ENCODE results near the gene F10.

Gene F10

DNA sequence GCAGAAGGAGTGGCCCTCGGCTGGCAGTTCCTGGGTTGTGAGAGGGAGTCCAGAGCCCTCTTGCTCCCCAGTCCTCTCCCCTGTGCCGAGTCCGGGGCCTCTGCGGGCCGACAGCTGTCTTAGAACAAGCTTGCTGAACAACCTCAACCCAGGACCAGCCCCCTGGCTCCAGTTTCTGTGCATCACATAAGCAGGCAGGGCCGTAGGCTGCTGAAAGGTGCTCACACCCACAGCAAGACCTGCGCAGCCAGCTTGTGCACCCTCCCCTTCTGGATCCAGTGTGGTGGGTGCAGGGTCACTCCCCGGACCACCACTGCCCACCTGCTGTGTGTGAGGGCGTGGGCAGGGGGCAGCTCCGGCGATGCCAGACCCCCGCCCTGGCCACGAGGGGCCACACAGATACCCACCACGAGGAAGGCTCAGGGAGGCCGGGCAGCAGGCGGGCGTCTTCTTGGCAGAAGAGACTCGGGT lies 42.2 kb upstream of the F10 start:
- Histone ChIP-seq H3K27me3 (replicated peaks; ENCODE audit: control insufficient read depth, insufficient read depth, low read length) (no peaks in the 10 kb centered on the region), H3K36me3 (ENCODE audit: control insufficient read depth, insufficient read depth, low read length) (no peaks in the 10 kb centered on the region), H3K4me3 (replicated peaks; ENCODE audit: low read depth, low read length) (no peak overlapping the region)
- TF ChIP-seq, protein P1, sequence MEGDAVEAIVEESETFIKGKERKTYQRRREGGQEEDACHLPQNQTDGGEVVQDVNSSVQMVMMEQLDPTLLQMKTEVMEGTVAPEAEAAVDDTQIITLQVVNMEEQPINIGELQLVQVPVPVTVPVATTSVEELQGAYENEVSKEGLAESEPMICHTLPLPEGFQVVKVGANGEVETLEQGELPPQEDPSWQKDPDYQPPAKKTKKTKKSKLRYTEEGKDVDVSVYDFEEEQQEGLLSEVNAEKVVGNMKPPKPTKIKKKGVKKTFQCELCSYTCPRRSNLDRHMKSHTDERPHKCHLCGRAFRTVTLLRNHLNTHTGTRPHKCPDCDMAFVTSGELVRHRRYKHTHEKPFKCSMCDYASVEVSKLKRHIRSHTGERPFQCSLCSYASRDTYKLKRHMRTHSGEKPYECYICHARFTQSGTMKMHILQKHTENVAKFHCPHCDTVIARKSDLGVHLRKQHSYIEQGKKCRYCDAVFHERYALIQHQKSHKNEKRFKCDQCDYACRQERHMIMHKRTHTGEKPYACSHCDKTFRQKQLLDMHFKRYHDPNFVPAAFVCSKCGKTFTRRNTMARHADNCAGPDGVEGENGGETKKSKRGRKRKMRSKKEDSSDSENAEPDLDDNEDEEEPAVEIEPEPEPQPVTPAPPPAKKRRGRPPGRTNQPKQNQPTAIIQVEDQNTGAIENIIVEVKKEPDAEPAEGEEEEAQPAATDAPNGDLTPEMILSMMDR (IDR thresholded peaks at IDR 0.05; ENCODE audit: insufficient read depth, low read length, poor library complexity, severe bottlenecking), result no peak
- no peak for DNase-seq (ENCODE audit: extremely low read depth, insufficient read length)

DNA sequence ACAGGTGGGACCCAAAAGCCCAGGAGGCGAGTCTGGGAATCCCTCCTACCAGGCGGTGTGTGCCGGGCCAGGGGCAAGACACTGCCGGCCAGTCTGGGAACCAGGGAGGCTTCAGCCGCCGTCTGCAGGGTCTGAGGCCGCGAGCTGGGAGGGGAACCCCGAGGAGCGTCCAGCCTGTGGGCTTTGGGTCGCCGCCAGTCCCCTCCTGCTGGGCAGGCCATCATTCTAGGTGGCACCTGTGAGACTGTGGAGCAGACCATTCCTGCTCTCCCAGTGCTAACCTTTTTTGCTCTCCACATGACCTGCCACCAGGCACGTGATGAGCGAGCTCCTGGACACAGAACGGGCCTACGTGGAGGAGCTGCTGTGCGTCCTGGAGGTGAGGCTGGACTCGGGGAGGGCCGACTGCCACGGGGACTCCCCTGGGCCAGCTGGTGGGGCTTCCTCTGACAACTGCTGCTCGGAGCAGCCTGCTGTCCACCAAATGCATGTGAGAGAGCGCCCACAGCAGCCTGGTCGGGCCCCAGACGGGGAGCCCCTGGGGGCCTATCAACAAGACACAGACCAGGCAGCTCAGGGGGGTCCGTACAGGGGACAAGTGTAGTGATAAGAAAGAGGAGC lies 41.6 kb upstream of the F10 start:
- H3K4me3 ChIP-seq (replicated peaks; ENCODE audit: low read depth, low read length), result no peak overlapping the region
- TF ChIP-seq, protein P1 (IDR thresholded peaks at IDR 0.05; ENCODE audit: insufficient read depth, low read length, poor library complexity, severe bottlenecking), result no peak
- no peaks in the 10 kb centered on the region for H3K27me3 ChIP-seq (replicated peaks; ENCODE audit: control insufficient read depth, insufficient read depth, low read length)
- no peak for DNase-seq (ENCODE audit: extremely low read depth, insufficient read length)
- no peaks in the 10 kb centered on the region for H3K36me3 ChIP-seq (ENCODE audit: control insufficient read depth, insufficient read depth, low read length)

DNA sequence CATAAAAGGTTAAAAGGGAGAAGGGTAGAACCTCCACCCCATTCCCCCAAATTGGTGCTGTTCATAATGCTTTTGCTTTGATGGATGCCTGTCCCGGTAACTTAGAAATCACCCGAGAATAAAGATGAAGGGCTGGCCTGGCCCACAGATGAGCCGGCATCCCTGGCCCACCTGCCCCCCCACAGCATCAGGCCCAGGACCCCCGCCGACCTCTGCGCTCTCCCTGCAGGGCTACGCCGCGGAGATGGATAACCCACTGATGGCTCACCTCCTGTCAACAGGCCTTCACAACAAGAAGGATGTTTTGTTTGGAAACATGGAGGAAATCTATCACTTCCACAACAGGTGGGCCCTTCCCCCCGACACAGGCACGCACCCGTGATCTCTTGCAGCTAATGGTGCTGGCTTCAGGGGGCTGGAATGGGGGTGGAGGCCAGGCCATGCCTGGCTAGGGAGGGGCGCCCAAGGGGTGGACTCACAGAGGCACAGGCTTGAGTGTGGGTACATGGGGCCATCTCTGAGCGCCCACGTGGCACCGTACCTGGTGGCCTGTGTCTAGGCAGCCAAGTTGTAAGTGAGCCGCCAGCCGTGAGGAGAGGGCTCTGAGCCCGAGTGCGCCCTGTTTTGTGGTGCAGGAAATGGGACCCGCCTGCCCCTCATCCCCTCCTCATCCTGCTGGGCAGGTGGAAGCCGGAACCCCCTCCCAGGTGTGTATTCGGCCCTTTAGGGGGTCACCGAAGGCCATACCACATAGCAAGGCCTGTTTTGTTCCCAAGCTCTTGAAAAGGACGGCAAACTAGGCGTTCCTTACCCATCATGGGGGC lies 40.2 kb upstream of the F10 start:
- no peak for DNase-seq (ENCODE audit: extremely low read depth, insufficient read length)
- Histone ChIP-seq H3K4me3 (replicated peaks; ENCODE audit: low read depth, low read length) (no peak overlapping the region), H3K27me3 (replicated peaks; ENCODE audit: control insufficient read depth, insufficient read depth, low read length) (no peaks in the 10 kb centered on the region), H3K36me3 (ENCODE audit: control insufficient read depth, insufficient read depth, low read length) (no peaks in the 10 kb centered on the region)
- TF ChIP-seq, protein P1 (IDR thresholded peaks at IDR 0.05; ENCODE audit: insufficient read depth, low read length, poor library complexity, severe bottlenecking), result no peak

DNA sequence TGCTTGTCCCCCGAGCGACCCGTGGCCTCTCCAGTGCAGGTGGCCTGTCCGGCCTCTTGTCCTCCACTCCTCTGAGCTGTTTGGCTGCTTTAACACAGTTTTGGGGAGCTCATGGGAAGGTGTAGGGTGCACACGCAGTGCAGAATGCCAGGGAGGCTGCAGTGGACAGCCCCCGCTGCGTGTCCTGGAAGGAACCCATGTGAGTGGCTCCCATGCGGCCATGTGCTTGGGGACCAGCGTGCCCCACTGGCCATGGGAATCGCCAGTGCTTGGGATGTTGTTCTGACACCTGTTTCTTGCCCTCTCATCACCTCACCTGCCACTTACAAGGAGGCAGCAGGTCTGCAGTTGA lies 39.6 kb upstream of the F10 start:
- DNase-seq (ENCODE audit: extremely low read depth, insufficient read length), result no peak
- TF ChIP-seq, protein P1 (IDR thresholded peaks at IDR 0.05; ENCODE audit: insufficient read depth, low read length, poor library complexity, severe bottlenecking), result no peak
- Histone ChIP-seq H3K36me3 (ENCODE audit: control insufficient read depth, insufficient read depth, low read length) (no peaks in the 10 kb centered on the region), H3K27me3 (replicated peaks; ENCODE audit: control insufficient read depth, insufficient read depth, low read length) (no peaks in the 10 kb centered on the region), H3K4me3 (replicated peaks; ENCODE audit: low read depth, low read length) (no peak overlapping the region)

DNA sequence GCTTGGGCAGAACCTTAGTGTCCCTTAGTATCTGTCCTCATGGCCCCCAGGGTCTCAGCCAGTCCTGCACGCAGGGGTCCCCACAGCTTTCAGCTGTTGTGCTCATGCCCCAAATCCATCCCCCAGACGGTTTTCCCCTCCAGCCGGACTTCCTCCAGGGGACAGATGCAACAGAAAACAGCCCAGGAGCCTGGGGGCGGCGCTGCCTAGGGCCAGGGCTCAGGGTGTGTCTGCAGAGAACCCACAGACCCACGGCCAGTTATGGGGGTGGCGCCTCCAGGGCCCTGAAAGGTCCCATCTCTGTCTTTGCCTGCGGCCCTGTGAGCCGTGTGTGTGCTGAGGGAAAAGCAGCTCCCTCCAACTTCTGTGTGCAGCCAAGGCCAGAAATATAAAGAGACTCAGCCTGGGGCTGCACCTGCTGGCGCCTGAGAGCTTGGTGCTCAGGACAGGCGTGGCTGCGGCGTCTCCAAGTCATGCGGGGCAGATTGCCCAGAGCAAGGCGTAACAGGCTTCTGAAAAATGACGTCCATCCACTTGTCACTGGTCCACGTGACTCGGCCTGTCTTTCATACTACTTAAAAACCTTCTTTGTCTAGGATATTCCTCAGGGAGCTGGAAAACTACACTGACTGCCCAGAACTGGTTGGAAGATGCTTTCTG lies 39.1 kb upstream of the F10 start:
- TF ChIP-seq, protein P1 (IDR thresholded peaks at IDR 0.05; ENCODE audit: insufficient read depth, low read length, poor library complexity, severe bottlenecking), result no peak
- Histone ChIP-seq H3K4me3 (replicated peaks; ENCODE audit: low read depth, low read length) (no peak overlapping the region), H3K36me3 (ENCODE audit: control insufficient read depth, insufficient read depth, low read length) (no peaks in the 10 kb centered on the region), H3K27me3 (replicated peaks; ENCODE audit: control insufficient read depth, insufficient read depth, low read length) (no peaks in the 10 kb centered on the region)
- no peak for DNase-seq (ENCODE audit: extremely low read depth, insufficient read length)

All from GM06990 (cell line).